ENCODE measurements around the gene TMEM30A.

The TMEM30A gene

GRCh38 chr6:75219263-75219662 lies 65.3 kb downstream of the TMEM30A start:
- H3K4me1 ChIP-seq (ENCODE audit: low read length): no peaks in the 10 kb centered on the region
- H3F3A ChIP-seq (ENCODE audit: insufficient read depth, low read length): no peaks in the 10 kb centered on the region
- no peak for DNase-seq
- H3K4me3 ChIP-seq (ENCODE audit: low read length): no peak overlapping the region
- H3K9me2 ChIP-seq (replicated peaks; ENCODE audit: insufficient read depth, low read length): no peaks in the 10 kb centered on the region
- TF ChIP-seq EZH2phosphoT487 (IDR thresholded peaks at IDR 0.05; ENCODE audit: low read length): no peak
- TF ChIP-seq EZH2 (optimal IDR thresholded peaks at IDR 0.05; ENCODE audit: low read depth, low read length): no peak
- TF ChIP-seq, protein P1, sequence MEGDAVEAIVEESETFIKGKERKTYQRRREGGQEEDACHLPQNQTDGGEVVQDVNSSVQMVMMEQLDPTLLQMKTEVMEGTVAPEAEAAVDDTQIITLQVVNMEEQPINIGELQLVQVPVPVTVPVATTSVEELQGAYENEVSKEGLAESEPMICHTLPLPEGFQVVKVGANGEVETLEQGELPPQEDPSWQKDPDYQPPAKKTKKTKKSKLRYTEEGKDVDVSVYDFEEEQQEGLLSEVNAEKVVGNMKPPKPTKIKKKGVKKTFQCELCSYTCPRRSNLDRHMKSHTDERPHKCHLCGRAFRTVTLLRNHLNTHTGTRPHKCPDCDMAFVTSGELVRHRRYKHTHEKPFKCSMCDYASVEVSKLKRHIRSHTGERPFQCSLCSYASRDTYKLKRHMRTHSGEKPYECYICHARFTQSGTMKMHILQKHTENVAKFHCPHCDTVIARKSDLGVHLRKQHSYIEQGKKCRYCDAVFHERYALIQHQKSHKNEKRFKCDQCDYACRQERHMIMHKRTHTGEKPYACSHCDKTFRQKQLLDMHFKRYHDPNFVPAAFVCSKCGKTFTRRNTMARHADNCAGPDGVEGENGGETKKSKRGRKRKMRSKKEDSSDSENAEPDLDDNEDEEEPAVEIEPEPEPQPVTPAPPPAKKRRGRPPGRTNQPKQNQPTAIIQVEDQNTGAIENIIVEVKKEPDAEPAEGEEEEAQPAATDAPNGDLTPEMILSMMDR (IDR thresholded peaks at IDR 0.05; ENCODE audit: low read length): no peak
- H3K4me2 ChIP-seq (ENCODE audit: low read depth, low read length): no peak overlapping the region
- H3K9ac ChIP-seq (ENCODE audit: low read length): no peak overlapping the region
- no peaks in the 10 kb centered on the region for H3K9me3 ChIP-seq (replicated peaks; ENCODE audit: insufficient read depth, low read length)
- no peak overlapping the region for H3K27ac ChIP-seq (ENCODE audit: low read length)
- no peaks in the 10 kb centered on the region for H3K27me3 ChIP-seq (replicated peaks; ENCODE audit: insufficient read depth, low read length)
- H2AFZ ChIP-seq (ENCODE audit: low read length): no peak overlapping the region
- no peaks in the 10 kb centered on the region for H4K20me1 ChIP-seq (ENCODE audit: insufficient read depth, low read length)
- no peaks in the 10 kb centered on the region for H3K36me3 ChIP-seq (replicated peaks; ENCODE audit: insufficient read depth, low read length)
- no peaks in the 10 kb centered on the region for H3K79me2 ChIP-seq (ENCODE audit: low read length)

DNA sequence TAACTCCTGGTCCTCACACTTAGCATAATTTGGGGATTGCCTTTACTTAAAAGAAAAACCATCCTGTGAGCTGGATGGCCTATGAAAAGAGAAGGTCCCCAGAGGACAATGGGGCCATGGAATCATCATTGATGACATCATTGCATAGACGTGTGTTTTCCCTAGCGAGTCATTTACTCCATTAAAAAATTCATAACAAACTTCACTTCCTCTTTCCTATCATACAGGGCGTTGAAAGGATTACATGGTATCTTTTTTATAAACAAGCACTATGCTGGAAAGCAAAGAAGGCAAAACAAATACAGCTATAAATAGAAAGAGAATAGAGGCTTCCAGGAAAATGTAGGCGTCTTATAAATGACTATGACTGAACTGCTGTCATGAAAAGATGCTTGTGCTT lies 67.4 kb downstream of the TMEM30A start:
- no peak for TF ChIP-seq EZH2 (optimal IDR thresholded peaks at IDR 0.05; ENCODE audit: low read depth, low read length)
- TF ChIP-seq EZH2phosphoT487 (IDR thresholded peaks at IDR 0.05; ENCODE audit: low read length): no peak
- TF ChIP-seq, protein P1 (IDR thresholded peaks at IDR 0.05; ENCODE audit: low read length): no peak
- no peak for DNase-seq
- no peak overlapping the region for H3K9ac ChIP-seq (ENCODE audit: low read length)
- no peaks in the 10 kb centered on the region for H3K9me3 ChIP-seq (replicated peaks; ENCODE audit: insufficient read depth, low read length)
- H3K9me2 ChIP-seq (replicated peaks; ENCODE audit: insufficient read depth, low read length): no peaks in the 10 kb centered on the region
- H4K20me1 ChIP-seq (ENCODE audit: insufficient read depth, low read length): no peaks in the 10 kb centered on the region
- no peaks in the 10 kb centered on the region for H3K27me3 ChIP-seq (replicated peaks; ENCODE audit: insufficient read depth, low read length)
- no peaks in the 10 kb centered on the region for H3F3A ChIP-seq (ENCODE audit: insufficient read depth, low read length)
- no peak overlapping the region for H3K27ac ChIP-seq (ENCODE audit: low read length)
- no peaks in the 10 kb centered on the region for H3K36me3 ChIP-seq (replicated peaks; ENCODE audit: insufficient read depth, low read length)
- H3K79me2 ChIP-seq (ENCODE audit: low read length): no peaks in the 10 kb centered on the region
- H2AFZ ChIP-seq (ENCODE audit: low read length): no peak overlapping the region
- no peaks in the 10 kb centered on the region for H3K4me1 ChIP-seq (ENCODE audit: low read length)
- H3K4me2 ChIP-seq (ENCODE audit: low read depth, low read length): no peak overlapping the region
- no peak overlapping the region for H3K4me3 ChIP-seq (ENCODE audit: low read length)

DNA sequence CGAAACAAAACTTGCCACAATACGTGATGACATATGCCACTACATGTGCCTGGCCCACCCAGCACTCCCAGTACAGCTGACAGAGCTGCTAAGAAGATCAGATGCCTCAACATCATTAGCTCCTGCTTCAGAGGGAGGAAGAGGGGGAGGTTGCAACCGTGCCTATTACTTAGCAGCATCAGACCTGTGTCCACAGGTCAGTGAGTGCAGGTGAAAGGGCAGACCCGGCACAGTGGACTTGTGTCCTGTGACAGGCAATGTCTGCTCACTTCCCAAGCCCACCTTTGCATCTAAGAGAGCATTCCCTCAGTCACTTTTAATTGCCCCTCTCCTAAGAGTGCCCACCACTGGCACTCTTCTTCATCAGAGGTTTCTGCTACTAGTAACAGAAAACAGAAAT lies 69.3 kb downstream of the TMEM30A start:
- H3K9ac ChIP-seq (ENCODE audit: low read length): no peak overlapping the region
- no peaks in the 10 kb centered on the region for H3K9me2 ChIP-seq (replicated peaks; ENCODE audit: insufficient read depth, low read length)
- no peaks in the 10 kb centered on the region for H3K9me3 ChIP-seq (replicated peaks; ENCODE audit: insufficient read depth, low read length)
- DNase-seq: no peak
- H3K4me1 ChIP-seq (ENCODE audit: low read length): no peaks in the 10 kb centered on the region
- no peaks in the 10 kb centered on the region for H4K20me1 ChIP-seq (ENCODE audit: insufficient read depth, low read length)
- TF ChIP-seq, protein P1 (IDR thresholded peaks at IDR 0.05; ENCODE audit: low read length): no peak
- no peaks in the 10 kb centered on the region for H3F3A ChIP-seq (ENCODE audit: insufficient read depth, low read length)
- no peaks in the 10 kb centered on the region for H3K36me3 ChIP-seq (replicated peaks; ENCODE audit: insufficient read depth, low read length)
- no peak overlapping the region for H2AFZ ChIP-seq (ENCODE audit: low read length)
- H3K79me2 ChIP-seq (ENCODE audit: low read length): no peaks in the 10 kb centered on the region
- H3K4me3 ChIP-seq (ENCODE audit: low read length): no peak overlapping the region
- H3K4me2 ChIP-seq (ENCODE audit: low read depth, low read length): no peak overlapping the region
- H3K27ac ChIP-seq (ENCODE audit: low read length): no peak overlapping the region
- no peaks in the 10 kb centered on the region for H3K27me3 ChIP-seq (replicated peaks; ENCODE audit: insufficient read depth, low read length)

Data from MM.1S (cell line).